ENCODE results near the gene LGALS12.

DNA sequence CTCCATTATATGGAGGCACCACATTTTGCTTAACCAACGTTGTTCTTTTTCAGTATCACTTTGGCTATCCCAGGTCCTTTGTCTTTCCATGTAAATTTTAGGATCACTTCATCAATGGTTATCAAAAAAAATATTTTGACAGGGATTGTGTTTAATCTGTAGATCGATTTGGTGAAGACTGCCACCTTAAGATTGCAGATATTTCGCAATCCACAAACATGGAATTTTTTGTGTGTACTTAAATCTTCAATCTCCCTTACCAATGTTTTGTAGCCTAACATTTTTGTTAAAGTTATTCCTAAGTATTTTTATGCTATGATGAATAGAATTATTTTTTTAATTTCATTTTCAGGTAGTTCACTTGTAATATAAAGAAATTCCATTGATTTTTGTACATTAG, 33.5 kb upstream of the LGALS12 start:
- TF ChIP-seq, protein P1, sequence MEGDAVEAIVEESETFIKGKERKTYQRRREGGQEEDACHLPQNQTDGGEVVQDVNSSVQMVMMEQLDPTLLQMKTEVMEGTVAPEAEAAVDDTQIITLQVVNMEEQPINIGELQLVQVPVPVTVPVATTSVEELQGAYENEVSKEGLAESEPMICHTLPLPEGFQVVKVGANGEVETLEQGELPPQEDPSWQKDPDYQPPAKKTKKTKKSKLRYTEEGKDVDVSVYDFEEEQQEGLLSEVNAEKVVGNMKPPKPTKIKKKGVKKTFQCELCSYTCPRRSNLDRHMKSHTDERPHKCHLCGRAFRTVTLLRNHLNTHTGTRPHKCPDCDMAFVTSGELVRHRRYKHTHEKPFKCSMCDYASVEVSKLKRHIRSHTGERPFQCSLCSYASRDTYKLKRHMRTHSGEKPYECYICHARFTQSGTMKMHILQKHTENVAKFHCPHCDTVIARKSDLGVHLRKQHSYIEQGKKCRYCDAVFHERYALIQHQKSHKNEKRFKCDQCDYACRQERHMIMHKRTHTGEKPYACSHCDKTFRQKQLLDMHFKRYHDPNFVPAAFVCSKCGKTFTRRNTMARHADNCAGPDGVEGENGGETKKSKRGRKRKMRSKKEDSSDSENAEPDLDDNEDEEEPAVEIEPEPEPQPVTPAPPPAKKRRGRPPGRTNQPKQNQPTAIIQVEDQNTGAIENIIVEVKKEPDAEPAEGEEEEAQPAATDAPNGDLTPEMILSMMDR (IDR thresholded peaks at IDR 0.05), result no peak
- no peak for TF ChIP-seq EZH2 (IDR thresholded peaks at IDR 0.05; ENCODE audit: borderline replicate concordance, insufficient read depth, low read depth, low read length, poor library complexity, severe bottlenecking)
